WTC11 (cell line): Measurements from ENCODE around the gene HMCES. TPM values are rescaled to one million over a fixed set of nuclear protein-coding genes. Genes with fewer than 3 reads are reported as not detected.

Experiments
- ATF1 ChIP-seq: sonication (generic); formaldehyde crosslinking; IDR thresholded peaks from 2 replicates; pipeline ENCODE4 v1.8.1; 2023; ENCODE audit warnings: mild to moderate bottlenecking, moderate library complexity, missing genetic modification reagents
- ATF6 ChIP-seq: sonication (generic); formaldehyde crosslinking; IDR thresholded peaks from 2 replicates; pipeline ENCODE4 v1.8.1; 2023; ENCODE audit warnings: mild to moderate bottlenecking, missing genetic modification reagents
- ELF4 ChIP-seq: sonication (generic); formaldehyde crosslinking; IDR thresholded peaks from 2 replicates; pipeline ENCODE4 v1.8.1; 2022; ENCODE audit warnings: low read depth, mild to moderate bottlenecking, moderate library complexity, missing genetic modification reagents
- ERG ChIP-seq: fragments of 250-450 bp; sonication (Bioruptor Pico); IDR thresholded peaks from 2 replicates; pipeline ENCODE4 v1.8.0; 2021; ENCODE audit warnings: mild to moderate bottlenecking
- FOXJ3 ChIP-seq: sonication (generic); formaldehyde crosslinking; IDR thresholded peaks from 2 replicates; pipeline ENCODE4 v1.9.0; 2021; ENCODE audit warnings: missing genetic modification reagents, mild to moderate bottlenecking, borderline replicate concordance
- FOXK1 ChIP-seq: sonication (generic); formaldehyde crosslinking; IDR thresholded peaks from 2 replicates; pipeline ENCODE4 v1.8.0; 2022; ENCODE audit warnings: mild to moderate bottlenecking, moderate library complexity, missing genetic modification reagents
- GTF2I ChIP-seq: fragments of 250-450 bp; sonication (Bioruptor Pico); conservative IDR thresholded peaks from 2 replicates; pipeline ENCODE4 v1.4.0; 2021; ENCODE audit warnings: mild to moderate bottlenecking
- HMGA2 ChIP-seq: fragments of 250-450 bp; sonication (Bioruptor Pico); IDR thresholded peaks from 2 replicates; pipeline ENCODE4 v1.4.0; 2021; ENCODE audit warnings: mild to moderate bottlenecking, moderate library complexity
- JUN ChIP-seq: sonication (generic); formaldehyde crosslinking; IDR thresholded peaks from 2 replicates; pipeline ENCODE4 v1.8.0; 2023; ENCODE audit warnings: mild to moderate bottlenecking, missing genetic modification reagents
- MLX ChIP-seq: sonication (generic); formaldehyde crosslinking; IDR thresholded peaks from 2 replicates; pipeline ENCODE4 v1.8.1; 2023; ENCODE audit warnings: mild to moderate bottlenecking, missing genetic modification reagents, moderate library complexity
- NFATC4 ChIP-seq: fragments of 250-450 bp; sonication (Bioruptor Pico); IDR thresholded peaks from 2 replicates; pipeline ENCODE4 v1.9.0; 2021; ENCODE audit warnings: mild to moderate bottlenecking
- NFYB ChIP-seq: sonication (generic); formaldehyde crosslinking; conservative IDR thresholded peaks from 2 replicates; pipeline ENCODE4 v1.8.0; 2022; ENCODE audit warnings: low read depth, missing genetic modification reagents
- OVOL2 ChIP-seq: fragments of 250-450 bp; sonication (Bioruptor Pico); IDR thresholded peaks from 2 replicates; pipeline ENCODE4 v1.9.0; 2021; ENCODE audit warnings: mild to moderate bottlenecking, borderline replicate concordance
- PRRX2 ChIP-seq: fragments of 250-450 bp; sonication (Bioruptor Pico); IDR thresholded peaks from 2 replicates; pipeline ENCODE4 v1.8.0; 2021; ENCODE audit warnings: mild to moderate bottlenecking
- RELA ChIP-seq: sonication (generic); formaldehyde crosslinking; IDR thresholded peaks from 2 replicates; pipeline ENCODE4 v1.8.1; 2022; ENCODE audit warnings: missing genetic modification reagents, mild to moderate bottlenecking, borderline replicate concordance
- RORB ChIP-seq: fragments of 250-450 bp; sonication (Bioruptor Pico); IDR thresholded peaks from 2 replicates; pipeline ENCODE4 v1.9.0; 2021; ENCODE audit warnings: mild to moderate bottlenecking
- SMAD3 ChIP-seq: sonication (generic); formaldehyde crosslinking; IDR thresholded peaks from 2 replicates; pipeline ENCODE4 v1.8.0; 2022; ENCODE audit warnings: missing genetic modification reagents, mild to moderate bottlenecking, borderline replicate concordance
- ZNF263 ChIP-seq: sonication (generic); formaldehyde crosslinking; IDR thresholded peaks from 2 replicates; pipeline ENCODE4 v1.8.1; 2022; ENCODE audit warnings: low read depth, mild to moderate bottlenecking, moderate library complexity, missing genetic modification reagents
- ZNF425 ChIP-seq: fragments of 250-450 bp; sonication (Bioruptor Pico); conservative IDR thresholded peaks from 2 replicates; pipeline ENCODE4 v1.9.0; 2021; ENCODE audit warnings: mild to moderate bottlenecking
- ZSCAN18 ChIP-seq: fragments of 250-450 bp; sonication (Bioruptor Pico); IDR thresholded peaks from 2 replicates; pipeline ENCODE4 v2.1.2; 2022; ENCODE audit warnings: mild to moderate bottlenecking, moderate library complexity
- total RNA-seq: library from RNA; stranded (reverse); gene quantifications from 3 replicates; pipeline ENCODE4 v1.2.3, GENCODE V29; 2021
- TF ChIP-seq, protein P1 (sequence below): sonication (generic); formaldehyde crosslinking; IDR thresholded peaks from 2 replicates; pipeline ENCODE4 v1.8.0; 2022; ENCODE audit warnings: missing genetic modification reagents
- TF ChIP-seq, protein P2 (sequence below): sonication (generic); formaldehyde crosslinking; IDR thresholded peaks from 2 replicates; pipeline ENCODE4 v1.8.0; 2022; ENCODE audit warnings: mild to moderate bottlenecking, missing genetic modification reagents
- TF ChIP-seq, protein P3 (sequence below): sonication (generic); formaldehyde crosslinking; IDR thresholded peaks from 2 replicates; pipeline ENCODE4 v1.8.0; 2022; ENCODE audit warnings: mild to moderate bottlenecking, missing genetic modification reagents

HMCES gene
- total RNA-seq, 1 experiment from 2014 or later = 47.7 TPM

- TF ChIP-seq, protein P1, sequence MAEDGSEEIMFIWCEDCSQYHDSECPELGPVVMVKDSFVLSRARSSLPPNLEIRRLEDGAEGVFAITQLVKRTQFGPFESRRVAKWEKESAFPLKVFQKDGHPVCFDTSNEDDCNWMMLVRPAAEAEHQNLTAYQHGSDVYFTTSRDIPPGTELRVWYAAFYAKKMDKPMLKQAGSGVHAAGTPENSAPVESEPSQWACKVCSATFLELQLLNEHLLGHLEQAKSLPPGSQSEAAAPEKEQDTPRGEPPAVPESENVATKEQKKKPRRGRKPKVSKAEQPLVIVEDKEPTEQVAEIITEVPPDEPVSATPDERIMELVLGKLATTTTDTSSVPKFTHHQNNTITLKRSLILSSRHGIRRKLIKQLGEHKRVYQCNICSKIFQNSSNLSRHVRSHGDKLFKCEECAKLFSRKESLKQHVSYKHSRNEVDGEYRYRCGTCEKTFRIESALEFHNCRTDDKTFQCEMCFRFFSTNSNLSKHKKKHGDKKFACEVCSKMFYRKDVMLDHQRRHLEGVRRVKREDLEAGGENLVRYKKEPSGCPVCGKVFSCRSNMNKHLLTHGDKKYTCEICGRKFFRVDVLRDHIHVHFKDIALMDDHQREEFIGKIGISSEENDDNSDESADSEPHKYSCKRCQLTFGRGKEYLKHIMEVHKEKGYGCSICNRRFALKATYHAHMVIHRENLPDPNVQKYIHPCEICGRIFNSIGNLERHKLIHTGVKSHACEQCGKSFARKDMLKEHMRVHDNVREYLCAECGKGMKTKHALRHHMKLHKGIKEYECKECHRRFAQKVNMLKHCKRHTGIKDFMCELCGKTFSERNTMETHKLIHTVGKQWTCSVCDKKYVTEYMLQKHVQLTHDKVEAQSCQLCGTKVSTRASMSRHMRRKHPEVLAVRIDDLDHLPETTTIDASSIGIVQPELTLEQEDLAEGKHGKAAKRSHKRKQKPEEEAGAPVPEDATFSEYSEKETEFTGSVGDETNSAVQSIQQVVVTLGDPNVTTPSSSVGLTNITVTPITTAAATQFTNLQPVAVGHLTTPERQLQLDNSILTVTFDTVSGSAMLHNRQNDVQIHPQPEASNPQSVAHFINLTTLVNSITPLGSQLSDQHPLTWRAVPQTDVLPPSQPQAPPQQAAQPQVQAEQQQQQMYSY (CRISPR knock-in tag) = no peak
- no peak for TF ChIP-seq ZSCAN18 (CRISPR knock-in tag)
- TF ChIP-seq ELF4 (CRISPR knock-in tag) = no peak
- no peak for TF ChIP-seq RELA (CRISPR knock-in tag)
- TF ChIP-seq, protein P2, sequence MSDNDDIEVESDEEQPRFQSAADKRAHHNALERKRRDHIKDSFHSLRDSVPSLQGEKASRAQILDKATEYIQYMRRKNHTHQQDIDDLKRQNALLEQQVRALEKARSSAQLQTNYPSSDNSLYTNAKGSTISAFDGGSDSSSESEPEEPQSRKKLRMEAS = peak; percentile 57; the same call in 1 of the 2 replicates
- no peak; the same call in 1 of the 2 replicates for TF ChIP-seq NFYB (CRISPR knock-in tag)
- peak; percentile 7; the same call in 1 of the 2 replicates for TF ChIP-seq ERG (CRISPR knock-in tag)
- TF ChIP-seq FOXK1 = peak; percentile 68; the same call in 1 of the 2 replicates
- TF ChIP-seq GTF2I (CRISPR knock-in tag) = no peak
- TF ChIP-seq MLX (CRISPR knock-in tag) = no peak
- TF ChIP-seq NFATC4 = no peak
- no peak for TF ChIP-seq SMAD3 (CRISPR knock-in tag)
- TF ChIP-seq, protein P3, sequence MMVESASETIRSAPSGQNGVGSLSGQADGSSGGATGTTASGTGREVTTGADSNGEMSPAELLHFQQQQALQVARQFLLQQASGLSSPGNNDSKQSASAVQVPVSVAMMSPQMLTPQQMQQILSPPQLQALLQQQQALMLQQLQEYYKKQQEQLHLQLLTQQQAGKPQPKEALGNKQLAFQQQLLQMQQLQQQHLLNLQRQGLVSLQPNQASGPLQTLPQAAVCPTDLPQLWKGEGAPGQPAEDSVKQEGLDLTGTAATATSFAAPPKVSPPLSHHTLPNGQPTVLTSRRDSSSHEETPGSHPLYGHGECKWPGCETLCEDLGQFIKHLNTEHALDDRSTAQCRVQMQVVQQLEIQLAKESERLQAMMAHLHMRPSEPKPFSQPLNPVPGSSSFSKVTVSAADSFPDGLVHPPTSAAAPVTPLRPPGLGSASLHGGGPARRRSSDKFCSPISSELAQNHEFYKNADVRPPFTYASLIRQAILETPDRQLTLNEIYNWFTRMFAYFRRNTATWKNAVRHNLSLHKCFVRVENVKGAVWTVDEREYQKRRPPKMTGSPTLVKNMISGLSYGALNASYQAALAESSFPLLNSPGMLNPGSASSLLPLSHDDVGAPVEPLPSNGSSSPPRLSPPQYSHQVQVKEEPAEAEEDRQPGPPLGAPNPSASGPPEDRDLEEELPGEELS (CRISPR knock-in tag) = 0 out of 2 replicates have a peak, but pooled peaks have one; percentile 31
- no peak for TF ChIP-seq FOXJ3 (CRISPR knock-in tag)
- no peak for TF ChIP-seq ATF6
- no peak for TF ChIP-seq OVOL2 (CRISPR knock-in tag)
- no peak for TF ChIP-seq ATF1 (CRISPR knock-in tag)
- no peak for TF ChIP-seq PRRX2 (CRISPR knock-in tag)
- no peak for TF ChIP-seq ZNF425 (CRISPR knock-in tag)
- no peak for TF ChIP-seq ZNF263 (CRISPR knock-in tag)
- TF ChIP-seq JUN = no peak
- TF ChIP-seq HMGA2 (CRISPR knock-in tag) = no peak
- no peak for TF ChIP-seq RORB (CRISPR knock-in tag)
Observed at GRCh38 chr3:129314386-129315222, 35.9 kb downstream of the HMCES start (continued).
